Right lobe of liver (tissue), 6 donors: ENCODE measurements around the gene PLK5. TPM values are rescaled to one million over a fixed set of nuclear protein-coding genes. Genes with fewer than 3 reads are reported as not detected.
A peak's percentile ranks its signal among the peaks of the same experiment; 100 is the strongest.

ENCODE experiments used
- ATAC-seq, 4 donors: fragments of 200-7000 bp; cut with Tn5 transposase; one replicate each; pipeline ENCODE4 v1.9.1; 2020; ENCODE audit warnings: mild to moderate bottlenecking in 4 of 4, moderate library complexity in 4 of 4
- DNase-seq, 3 donors: peaks; one replicate each; pipeline ENCODE4 v3.0.0-alpha.2; 2020
- H3K27ac ChIP-seq, 3 donors: fragments of 200-600 bp; one replicate each; pipeline ENCODE4 v1.8.0; 2022
- H3K27me3 ChIP-seq, 2 donors: fragments of 200-600 bp; one replicate each; pipeline ENCODE4 v1.8.0; 2022
- H3K36me3 ChIP-seq, 4 donors: fragments of 200-600 bp; sonication (generic) in 1 of 4; one replicate each; pipeline versions ENCODE4 v1.5.1 to v1.8.0; 2017 to 2022; ENCODE audit warnings: control low read depth in 1 of 4
- H3K4me1 ChIP-seq, 4 donors: fragments of 200-600 bp; sonication (generic) in 1 of 4; one replicate each; pipeline versions ENCODE4 v1.5.1 to v1.8.0; 2017 to 2022; ENCODE audit warnings: control low read depth in 1 of 4
- H3K4me3 ChIP-seq, 3 donors: fragments of 200-600 bp; one replicate each; pipeline ENCODE4 v1.8.0; 2022
- H3K9me3 ChIP-seq, 4 donors: fragments of 200-600 bp; sonication (generic) in 1 of 4; one replicate each; pipeline versions ENCODE4 v1.5.1 to v1.8.0; 2017 to 2022; ENCODE audit warnings: control low read depth in 1 of 4
- CTCF ChIP-seq, 4 donors: fragments of 200-600 bp in 3 of 4; fragments of 450-650 bp in 1 of 4; IDR thresholded peaks; one replicate each; pipeline versions ENCODE4 v1.5.1 to v1.8.0; 2016 to 2022; ENCODE audit warnings: antibody characterized with exemption in 4 of 4, mild to moderate bottlenecking in 2 of 4
- POLR2A ChIP-seq: fragments of 450-650 bp; IDR thresholded peaks from one replicate; pipeline ENCODE4 v1.6.1; 2017; ENCODE audit warnings: antibody characterized with exemption, mild to moderate bottlenecking
- WGBS: methylation state at CpG from one replicate; pipeline ENCODE4 v1.1.6; 2018; ENCODE audit warnings: low coverage, low lambda C conversion rate; ENCODE audit not compliant: insufficient coverage; ENCODE audit errors: missing lambda C conversion rate; 5-methylcytosine and 5-hydroxymethylcytosine counted together
- intact Hi-C, 2 donors: fragments of 100-400 bp; cut with DNase I; formaldehyde crosslinking; loops; one replicate each; pipeline versions ENCODE4 v1.11.2 to v1.14.1; 2022
- total RNA-seq, 6 experiments: library from RNA; depleted of rRNA in 2 of 6; stranded (reverse); fragments of >200 nt in 2 of 6; fragmentation: NEBNext Ultra II Directional in 3 of 6; extraction: Animal tissue kit (Norgen Biotek cat#: 25700) in 3 of 6; gene quantifications; one replicate each; pipeline versions ENCODE4 v1.1.0 to v1.2.4, GENCODE V29; 2016 to 2023
- donor health status: DM: no; HTN: yes; CAD: no.
- donor health status: DM: no; HTN: no; CAD: no.
- donor health status: DM: no; HTN: no; CAD: no.
- donor health status: DM: no; HTN: yes; CAD: no.
- donor health status: DM: no; HTN: yes; CAD: no.

The PLK5 gene
- total RNA-seq, 6 experiments from 2014 or later = not detected

- Histone ChIP-seq H3K9me3 (no peaks in the 10 kb centered on the region), H3K4me1 (peaks cover 0 to 3% (median 0%) of the 10 kb centered on the region in 4 donors), H3K36me3 (peaks cover 0 to 7% (median 0%) of the 10 kb centered on the region in 4 donors), H3K27ac (no peak overlapping the region), H3K4me3 (no peak overlapping the region), H3K27me3 (no peaks in the 10 kb centered on the region)
- no peak for ATAC-seq
- DNase-seq = no peak
- intact Hi-C loops = no loop called here
- no peak for TF ChIP-seq POLR2A
- TF ChIP-seq CTCF (IDR thresholded peaks at IDR 0.05) = no peak
- 83% methylated on average over 9 of the region's 9 CpGs for WGBS
These were observed 48.9 kb downstream of the PLK5 start for GRCh38 chr19:1572795-1573194.

- intact Hi-C loops = no loop called here
- peaks cover 0 to 11% (median 0%) of the 10 kb centered on the region in 4 donors for H3K36me3 ChIP-seq
- no peaks in the 10 kb centered on the region for H3K4me1 ChIP-seq
- DNase-seq = no peak
- H3K27me3 ChIP-seq = no peaks in the 10 kb centered on the region
- no peak overlapping the region for H3K27ac ChIP-seq
- no peak overlapping the region for H3K4me3 ChIP-seq
- no peaks in the 10 kb centered on the region for H3K9me3 ChIP-seq
- ATAC-seq = no peak
- TF ChIP-seq POLR2A = no peak
- TF ChIP-seq CTCF (IDR thresholded peaks at IDR 0.05) = no peak
- WGBS = 88% methylated on average over 3 of the region's 34 CpGs
These were observed 50.7 kb downstream of the PLK5 start for GRCh38 chr19:1574354-1575136.

GRCh38 chr19:1575323-1576241 lies 51.7 kb downstream of the PLK5 start:
- intact Hi-C loops = no loop called here
- DNase-seq (no peak), ATAC-seq (peak in 3 of 4 donors; percentile 3 to 19 (median 4))
- H3K4me1 ChIP-seq = no peaks in the 10 kb centered on the region
- H3K27me3 ChIP-seq = no peaks in the 10 kb centered on the region
- peaks cover 0 to 22% (median 0%) of the 10 kb centered on the region in 4 donors for H3K36me3 ChIP-seq
- TF ChIP-seq POLR2A (no peak), CTCF (IDR thresholded peaks at IDR 0.05) (no peak)
- H3K27ac ChIP-seq = no peak overlapping the region
- no peak overlapping the region for H3K4me3 ChIP-seq
- WGBS = 83% methylated on average over 9 of the region's 22 CpGs
- no peaks in the 10 kb centered on the region for H3K9me3 ChIP-seq

GRCh38 chr19:1576242-1577089 lies 52.6 kb downstream of the PLK5 start:
- Histone ChIP-seq H3K36me3 (peaks cover 0 to 31% (median 6%) of the 10 kb centered on the region in 4 donors), H3K27ac (no peak overlapping the region), H3K4me3 (no peak overlapping the region), H3K9me3 (no peaks in the 10 kb centered on the region), H3K27me3 (no peaks in the 10 kb centered on the region), H3K4me1 (no peaks in the 10 kb centered on the region)
- DNase-seq = no peak
- no peak for TF ChIP-seq POLR2A
- no peak for TF ChIP-seq CTCF (IDR thresholded peaks at IDR 0.05)
- WGBS = no CpG with 5 or more reads among the region's 30 CpGs
- intact Hi-C loops = no loop called here
- peak in 3 of 4 donors; percentile 3 to 14 (median 14) for ATAC-seq
